HG02571 (cell line): Measurements from ENCODE around the gene FREM1.

Experiments
- ATAC-seq: cut with Tn5 transposase; IDR thresholded peaks from one replicate; pipeline ENCODE4 v1.9.1; 2021; ENCODE audit warnings: mild to moderate bottlenecking, moderate library complexity; ENCODE audit not compliant: unreplicated experiment

FREM1 gene

GRCh38 chr9:14870090-14870489, 40.1 kb downstream of the FREM1 start:
- ATAC-seq, result no peak

GRCh38 chr9:14869671-14870070, 40.6 kb downstream of the FREM1 start:
- ATAC-seq, result no peak

GRCh38 chr9:14868772-14869583, 41.2 kb downstream of the FREM1 start:
- no peak for ATAC-seq

GRCh38 chr9:14868418-14868771, 41.8 kb downstream of the FREM1 start:
- no peak for ATAC-seq

- ATAC-seq, result no peak
Measured at GRCh38 chr9:14866200-14866749, 44.0 kb downstream of the FREM1 start.

GRCh38 chr9:14864309-14864708, 45.9 kb downstream of the FREM1 start:
- ATAC-seq, result no peak

- ATAC-seq, result no peak
Measured at GRCh38 chr9:14863402-14863801, 46.8 kb downstream of the FREM1 start.

GRCh38 chr9:14857449-14858305, 52.6 kb downstream of the FREM1 start:
- ATAC-seq, result no peak

GRCh38 chr9:14849851-14850250, 60.4 kb downstream of the FREM1 start:
- ATAC-seq, result no peak

- ATAC-seq, result no peak
Measured at GRCh38 chr9:14849296-14849695, 60.9 kb downstream of the FREM1 start.

GRCh38 chr9:14846871-14847311, 63.3 kb downstream of the FREM1 start:
- ATAC-seq, result peak; percentile 95

- no peak for ATAC-seq
Measured at GRCh38 chr9:14843163-14843562, 67.1 kb downstream of the FREM1 start.

- no peak for ATAC-seq
Measured at GRCh38 chr9:14842269-14842668, 68.0 kb downstream of the FREM1 start.

GRCh38 chr9:14838701-14839100, 71.5 kb downstream of the FREM1 start:
- ATAC-seq, result no peak

GRCh38 chr9:14836885-14837284, 73.3 kb downstream of the FREM1 start:
- ATAC-seq, result no peak

- no peak for ATAC-seq
Measured at GRCh38 chr9:14831661-14832060, 78.6 kb downstream of the FREM1 start.

GRCh38 chr9:14831074-14831473, 79.2 kb downstream of the FREM1 start:
- no peak for ATAC-seq

- ATAC-seq, result no peak
Measured at GRCh38 chr9:14830057-14830456, 80.2 kb downstream of the FREM1 start.

- ATAC-seq, result no peak
Measured at GRCh38 chr9:14829204-14829603, 81.0 kb downstream of the FREM1 start.

- no peak for ATAC-seq
Measured at GRCh38 chr9:14827805-14828204, 82.4 kb downstream of the FREM1 start.

GRCh38 chr9:14824481-14824880, 85.7 kb downstream of the FREM1 start:
- ATAC-seq, result no peak

GRCh38 chr9:14823800-14824199, 86.4 kb downstream of the FREM1 start:
- no peak for ATAC-seq
